ENCODE data around the gene PGAM1. TPM values are rescaled to one million over a fixed set of nuclear protein-coding genes. Genes with fewer than 3 reads are reported as not detected.

The PGAM1 gene
- total and polyA plus RNA-seq, 2 of the 4 experiments (the other 2 are of a cell fraction) = 686 to 841 TPM

DNA sequence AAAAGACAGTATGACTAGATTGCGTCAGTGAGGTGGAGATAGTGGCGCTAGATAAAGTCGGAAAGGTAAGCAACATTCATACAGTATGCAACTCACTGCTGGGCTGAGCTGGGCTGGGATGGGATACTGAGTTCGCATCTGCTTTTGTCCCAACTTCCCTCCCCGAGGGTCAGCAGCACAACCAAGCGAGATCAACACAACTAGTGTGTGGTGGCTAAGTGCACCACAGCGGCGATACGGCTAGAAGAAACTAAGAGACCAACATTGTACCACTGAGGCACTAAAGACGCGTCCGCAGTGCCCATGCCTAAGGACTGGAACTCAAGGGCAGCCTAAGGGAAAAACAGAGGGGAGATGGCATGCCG lies 19.3 kb downstream of the PGAM1 start:
- Histone ChIP-seq H3K23ac (ENCODE audit: low read depth, low read length) (peak overlapping the region; percentile 68), H2BK20ac (ENCODE audit: low read depth, low read length) (no peak overlapping the region), H3K27me3 (ENCODE audit: control insufficient read depth, insufficient read depth, low read length) (no peaks in the 10 kb centered on the region), H2BK120ac (ENCODE audit: low read depth, low read length) (no peak overlapping the region), H3K18ac (ENCODE audit: low read depth, low read length) (no peak overlapping the region), H4K8ac (ENCODE audit: low read depth in 2 of 2, low read length in 2 of 2) (peak overlapping the region; percentile 82 to 89), H4K20me1 (ENCODE audit: insufficient read depth, low read length) (peaks cover 12% of the 10 kb centered on the region; the same call in 1 of the 2 replicates), H3K9me3 (ENCODE audit: control insufficient read depth, insufficient read depth, low read length) (no peaks in the 10 kb centered on the region), H4K5ac (ENCODE audit: low read depth, low read length) (peak overlapping the region; percentile 24), H3K4me2 (ENCODE audit: low read depth, low read length) (peak overlapping the region; percentile 99), H3K27ac (ENCODE audit: insufficient read depth, low read length) (peak overlapping the region; percentile 67), H3K14ac (replicated peaks; ENCODE audit: low read depth, low read length) (peak overlapping the region; percentile 11), H2BK5ac (ENCODE audit: low read depth, low read length, poor library complexity, severe bottlenecking) (peak overlapping the region; percentile 37), H3K79me1 (ENCODE audit: low read depth in 1 of 2, low read length in 2 of 2) (peaks cover 34 to 57% of the 10 kb centered on the region in 2 experiments), H2AK9ac (replicated peaks; ENCODE audit: low read depth, low read length, poor library complexity) (peak overlapping the region; percentile 91), H3K4me1 (ENCODE audit: control insufficient read depth, insufficient read depth, low read length) (peaks cover 5% of the 10 kb centered on the region; the same call in 1 of the 2 replicates), H3K4me3 (ENCODE audit: insufficient read depth, low read depth, low read length) (peak overlapping the region; percentile 84), H2AFZ (replicated peaks; ENCODE audit: low read length, poor library complexity) (peak overlapping the region; percentile 97), H3K9me1 (ENCODE audit: insufficient read depth, low read length) (peaks cover 7% of the 10 kb centered on the region; the same call in 1 of the 2 replicates), H2AK5ac (ENCODE audit: low read depth, low read length) (peak overlapping the region; percentile 16), H2BK15ac (ENCODE audit: low read depth, low read length) (no peak overlapping the region), H3K4ac (ENCODE audit: low read depth, low read length) (peak overlapping the region; percentile 78), H3K9ac (ENCODE audit: low read depth, low read length) (peak overlapping the region; percentile 93), H4K91ac (ENCODE audit: insufficient read depth, low read depth, low read length) (peak overlapping the region; percentile 36), H3K56ac (ENCODE audit: extremely low read depth, insufficient read depth, low read length) (peak overlapping the region; percentile 72), H3K36me3 (ENCODE audit: control insufficient read depth, insufficient read depth, low read length) (peaks cover 9% of the 10 kb centered on the region; the same call in 1 of the 2 replicates)
- dilution Hi-C loops (cut with HindIII; ENCODE audit: low sequenced_read_pairs, unreplicated experiment) (no loop called here), in situ Hi-C loops (cut with MboI; ENCODE audit: low sequenced_read_pairs) (no loop called here), intact Hi-C loops (cut with micrococcal nuclease) (loop anchor here (2.0 kb wide), 1 partner anchor 19 kb away; the partner anchor contains the start of gene PGAM1)
- ATAC-seq (ENCODE audit: low read depth) (peak; percentile 14), DNase-seq (no peak)
- WGBS, 2 experiments (ENCODE audit: extremely low coverage in 2 of 2, insufficient read length in 1 of 2) = no CpG with 5 or more reads among the region's 13 CpGs
- ChIA-PET POLR2A (ENCODE audit: unreplicated experiment) (no interaction called here), CTCF (no interaction called here)
- BruUV-seq (replicated peaks) = no TSS peak
- TF ChIP-seq CEBPB (IDR thresholded peaks at IDR 0.05; ENCODE audit: low read depth, low read length) (peak; percentile 13; the same call in 1 of the 2 replicates), RAD21 (IDR thresholded peaks at IDR 0.05; ENCODE audit: low read length) (no peak)
